ENCODE data around the gene ELOB.

- TF ChIP-seq, protein P1, sequence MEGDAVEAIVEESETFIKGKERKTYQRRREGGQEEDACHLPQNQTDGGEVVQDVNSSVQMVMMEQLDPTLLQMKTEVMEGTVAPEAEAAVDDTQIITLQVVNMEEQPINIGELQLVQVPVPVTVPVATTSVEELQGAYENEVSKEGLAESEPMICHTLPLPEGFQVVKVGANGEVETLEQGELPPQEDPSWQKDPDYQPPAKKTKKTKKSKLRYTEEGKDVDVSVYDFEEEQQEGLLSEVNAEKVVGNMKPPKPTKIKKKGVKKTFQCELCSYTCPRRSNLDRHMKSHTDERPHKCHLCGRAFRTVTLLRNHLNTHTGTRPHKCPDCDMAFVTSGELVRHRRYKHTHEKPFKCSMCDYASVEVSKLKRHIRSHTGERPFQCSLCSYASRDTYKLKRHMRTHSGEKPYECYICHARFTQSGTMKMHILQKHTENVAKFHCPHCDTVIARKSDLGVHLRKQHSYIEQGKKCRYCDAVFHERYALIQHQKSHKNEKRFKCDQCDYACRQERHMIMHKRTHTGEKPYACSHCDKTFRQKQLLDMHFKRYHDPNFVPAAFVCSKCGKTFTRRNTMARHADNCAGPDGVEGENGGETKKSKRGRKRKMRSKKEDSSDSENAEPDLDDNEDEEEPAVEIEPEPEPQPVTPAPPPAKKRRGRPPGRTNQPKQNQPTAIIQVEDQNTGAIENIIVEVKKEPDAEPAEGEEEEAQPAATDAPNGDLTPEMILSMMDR (IDR thresholded peaks at IDR 0.05; ENCODE audit: low read length) = no peak
- no peak for TF ChIP-seq EZH2 (IDR thresholded peaks at IDR 0.05; ENCODE audit: borderline replicate concordance, low read length)
Measured at GRCh38 chr16:2769675-2770056, 7.4 kb downstream of the ELOB start.
